Heart left ventricle (tissue), 13 donors: ENCODE data around the gene TMEM182.

Experiments
- CTCF ChIP-seq, 12 donors: fragments of 200-600 bp; sonication (generic) in 4 of 12; IDR thresholded peaks; one replicate each; pipeline versions ENCODE4 v1.5.0 to v1.8.0; 2018 to 2022; ENCODE audit warnings: antibody characterized with exemption in 12 of 12, mild to moderate bottlenecking in 5 of 12
- POLR2A ChIP-seq, 2 donors: fragments of 450-650 bp; IDR thresholded peaks; one replicate each; pipeline ENCODE4 v1.6.1; 2017; ENCODE audit warnings: antibody characterized with exemption in 2 of 2, mild to moderate bottlenecking in 2 of 2, moderate library complexity in 2 of 2
- donor health status: ischemic (EF 13 %, LVEDD 7.1; RV severe dilation, severe dysfunction).
- donor health status: DM: no; HTN: yes; CAD: no.
- donor health status: DM: no; HTN: no; CAD: no.
- donor health status: ischemic (EF 25% LVEDD 6.9; RV normal size, moderate dysfunction).
- donor health status: ischemic (EF 25% LVEDD 5.7; RV mildly dilated, moderate dysfunction).
- donor health status: ischemic (EF 35%, LVEDD 5.7; RV mildly dilated, moderate dysfunction).
- donor health status: nonischemic (EF 11% LVEDD 7.7; RV severe dilation, severe dysfunction).
- donor health status: DM: yes; HTN: yes; CAD: no.
- donor health status: PGD.
- donor health status: ischemic (EF 29% LVEDD 5.4; RV normal size, mild dysfunction).
- donor health status: nonischemic (EF 23%, LVEDD 6.1; RV moderate dilation, normal function).

- peak; percentile 67 to 88 (median 83) for TF ChIP-seq CTCF (IDR thresholded peaks at IDR 0.05)
- no peak for TF ChIP-seq POLR2A (IDR thresholded peaks at IDR 0.05)
Measured at GRCh38 chr2:102839668-102840388, 78.0 kb downstream of the TMEM182 start.
